HUDEP-2 (cell line): Measurements from ENCODE around the gene EIF5A.

Source experiments
- DNase-seq, 76 experiments: peaks; one replicate each; lab custom pipeline; 2025; ENCODE audit not compliant: unreplicated experiment in 76 of 76; lab: John Stamatoyannopoulos, UW

The EIF5A gene

DNA sequence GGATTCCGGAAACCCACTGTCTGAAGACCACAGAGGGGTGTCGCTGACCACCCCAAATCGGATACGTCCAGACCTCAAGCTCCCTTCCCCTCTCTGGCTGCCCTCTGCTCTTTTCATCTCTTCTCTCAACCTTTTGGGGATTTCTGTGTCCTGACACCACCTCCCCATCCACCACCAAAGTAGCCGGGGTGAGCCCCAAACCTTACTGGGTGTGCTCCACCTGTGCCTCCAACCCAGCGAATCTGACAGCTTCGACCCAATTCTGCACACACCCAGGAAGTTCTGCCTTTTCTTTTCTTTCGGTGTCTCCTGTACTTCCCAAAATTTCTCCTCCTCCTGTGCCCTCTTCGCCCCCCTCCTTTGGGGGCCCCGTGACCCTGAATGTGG, 45.1 kb downstream of the EIF5A start:
- DNase-seq: no peak

GRCh38 chr17:7352910-7353635, 45.6 kb downstream of the EIF5A start:
- no peak for DNase-seq

- DNase-seq: peak in 10 of 76 experiments; percentile 1 to 20 (median 6)
These were observed 46.9 kb downstream of the EIF5A start for GRCh38 chr17:7354262-7354843.

DNA sequence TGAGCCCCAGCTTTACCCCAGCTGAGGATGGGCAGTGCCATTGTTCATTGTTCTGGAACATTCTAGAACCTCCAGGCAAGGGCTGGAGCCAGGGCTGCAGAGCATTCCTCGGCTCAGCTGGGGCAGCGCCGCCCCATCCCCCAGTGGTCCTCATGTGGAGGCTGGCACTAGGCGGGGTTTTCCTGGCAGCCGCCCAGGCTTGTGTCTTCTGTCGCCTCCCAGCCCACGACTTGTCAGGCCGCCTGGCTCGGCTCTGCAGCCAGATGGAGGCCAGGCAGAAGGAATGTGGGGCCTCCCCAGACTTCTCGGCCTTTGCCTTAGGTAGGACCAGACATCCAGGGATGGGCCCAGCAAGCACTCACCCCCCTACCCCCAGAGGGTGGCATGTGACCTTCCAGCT, 47.6 kb downstream of the EIF5A start, which contains the start of gene TMEM95:
TSS of gene TMEM95 (plus strand) at position 104 of the 400 bp plus-strand sequence. CDS start at position 153, 49 bp downstream.
- peak in 65 of 76 experiments; percentile 20 to 86 (median 71) for DNase-seq

DNA sequence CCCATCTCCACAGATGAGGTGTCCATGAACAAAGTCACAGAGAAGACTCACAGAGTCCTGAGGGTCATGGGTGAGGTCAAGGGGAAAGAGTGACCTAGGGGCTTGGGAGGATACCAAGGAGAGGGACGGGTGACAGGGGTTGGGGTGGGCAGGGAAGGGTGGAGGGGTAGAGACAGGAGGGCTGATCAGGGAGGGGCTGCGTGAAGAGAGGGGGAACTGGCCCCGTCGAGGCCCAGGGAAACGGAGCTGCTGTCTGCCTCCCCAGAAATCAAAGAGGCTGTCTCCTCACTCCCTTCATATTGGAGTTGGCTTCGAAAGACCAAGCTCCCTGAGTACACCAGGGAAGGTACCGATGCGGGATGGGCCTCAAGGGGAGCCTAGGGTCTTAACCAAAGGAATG, 48.1 kb downstream of the EIF5A start:
- no peak for DNase-seq

- peak in 63 of 76 experiments; percentile 7 to 81 (median 64) for DNase-seq
These were observed 48.7 kb downstream of the EIF5A start for GRCh38 chr17:7356072-7356549.

- no peak for DNase-seq
These were observed 49.3 kb downstream of the EIF5A start for GRCh38 chr17:7356756-7357155.

DNA sequence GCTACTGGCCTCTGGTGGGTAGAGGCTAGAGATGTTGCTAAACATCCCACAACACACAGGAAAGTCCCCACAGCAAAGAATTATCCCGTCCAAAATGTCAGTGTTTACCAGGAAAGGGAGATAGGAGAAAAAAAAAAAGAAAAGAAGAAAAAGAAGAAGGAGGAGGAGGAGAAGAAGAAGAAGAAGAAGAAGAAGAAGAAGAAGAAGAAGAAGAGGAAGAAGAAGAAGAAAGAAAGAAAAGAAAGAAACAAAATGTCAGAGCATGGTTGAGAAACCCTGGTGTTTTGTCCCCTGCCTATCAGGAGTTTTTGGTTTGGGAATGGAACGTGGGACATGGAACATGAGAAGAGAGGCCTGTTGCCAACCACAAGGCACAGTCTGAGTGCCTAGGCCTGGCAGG, 50.0 kb downstream of the EIF5A start:
- DNase-seq: no peak

DNA sequence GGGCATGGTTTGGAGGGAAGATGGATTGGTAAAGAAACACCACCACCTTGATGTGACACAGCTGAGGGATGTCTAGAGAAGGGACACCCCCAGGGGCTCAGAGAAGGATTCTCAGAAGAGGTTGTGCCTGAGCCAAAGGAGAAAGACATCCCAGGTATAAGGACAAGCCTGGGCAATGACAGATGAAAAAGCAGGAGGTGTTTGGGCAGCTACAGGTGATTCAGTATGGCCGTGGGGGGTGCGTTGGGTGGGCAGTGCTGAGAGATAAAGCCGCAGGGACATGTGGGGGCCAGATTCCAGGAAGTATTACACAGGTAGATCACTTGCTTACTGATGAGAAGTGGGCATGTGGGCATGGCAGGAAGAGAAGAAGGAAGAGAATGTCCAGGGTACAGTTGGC, 54.5 kb downstream of the EIF5A start:
- DNase-seq: no peak
